HepG2 (cell line): ENCODE results near the gene SEC14L1.

Experiments
- CTCF ChIP-seq: sonication (generic); formaldehyde crosslinking; IDR thresholded peaks from 2 replicates; pipeline ENCODE4 v1.5.0; 2020; ENCODE audit warnings: mild to moderate bottlenecking, missing genetic modification reagents, moderate library complexity
- EP300 ChIP-seq, 3 experiments: sonication (generic) in 1 of 3; formaldehyde crosslinking in 1 of 3; IDR thresholded peaks; 2 replicates each; pipeline versions ENCODE4 v1.5.1 to v1.6.1; 2011 to 2020; ENCODE audit warnings: low read depth in 2 of 3, low read length in 2 of 3, borderline replicate concordance in 1 of 3, improper control_type of control experiment in 1 of 3, mild to moderate bottlenecking in 1 of 3, missing genetic modification reagents in 1 of 3, moderate library complexity in 1 of 3
- KAT2B ChIP-seq: fragments of 150-350 bp; IDR thresholded peaks from 2 replicates; pipeline ENCODE4 v1.6.1; 2014; ENCODE audit warnings: low read depth, low read length, borderline replicate concordance
- NFRKB ChIP-seq: fragments of 450-650 bp; IDR thresholded peaks from 2 replicates; pipeline ENCODE4 v1.6.1; 2017
- RARG ChIP-seq: sonication (generic); formaldehyde crosslinking; IDR thresholded peaks from 2 replicates; pipeline ENCODE4 v1.4.0; 2020; ENCODE audit warnings: low read depth, mild to moderate bottlenecking, missing genetic modification reagents
- TCF7L2 ChIP-seq: IDR thresholded peaks from 2 replicates; pipeline ENCODE4 v1.6.1; 2011; ENCODE audit warnings: mild to moderate bottlenecking, low read depth, low read length, moderate library complexity
- ZNF34 ChIP-seq: sonication (generic); formaldehyde crosslinking; IDR thresholded peaks from 2 replicates; pipeline ENCODE4 v1.4.0; 2020; ENCODE audit warnings: mild to moderate bottlenecking, missing genetic modification reagents, borderline replicate concordance

- TF ChIP-seq ZNF34 (CRISPR knock-in tag): no peak
- no peak for TF ChIP-seq RARG
- TF ChIP-seq NFRKB: no peak
- no peak for TF ChIP-seq CTCF (CRISPR knock-in tag)
- TF ChIP-seq TCF7L2: no peak
- no peak for TF ChIP-seq KAT2B
- no peak for TF ChIP-seq EP300 (IDR thresholded peaks at IDR 0.05; ENCODE audit: low read depth in 2 of 2, low read length in 2 of 2)
- no peak for TF ChIP-seq EP300 (CRISPR knock-in tag; IDR thresholded peaks at IDR 0.05; ENCODE audit: borderline replicate concordance)
Measured at GRCh38 chr17:77203436-77203835, 62.7 kb downstream of the SEC14L1 start.
